NCI-H748 (cell line): Measurements from ENCODE around the gene CSNK1G1.
"Not testable (repeated sequence)": the region's sequence is repeated elsewhere in the genome, so short reads cannot be mapped to it uniquely, and the experiment has no call there.

Source experiments
- DNase-seq: peaks from one replicate; lab custom pipeline; 2025; ENCODE audit not compliant: unreplicated experiment; lab: John Stamatoyannopoulos, UW

CSNK1G1 gene

GRCh38 chr15:64246364-64247189 lies 109.4 kb downstream of the CSNK1G1 start:
- peak; percentile 79 for DNase-seq

DNA sequence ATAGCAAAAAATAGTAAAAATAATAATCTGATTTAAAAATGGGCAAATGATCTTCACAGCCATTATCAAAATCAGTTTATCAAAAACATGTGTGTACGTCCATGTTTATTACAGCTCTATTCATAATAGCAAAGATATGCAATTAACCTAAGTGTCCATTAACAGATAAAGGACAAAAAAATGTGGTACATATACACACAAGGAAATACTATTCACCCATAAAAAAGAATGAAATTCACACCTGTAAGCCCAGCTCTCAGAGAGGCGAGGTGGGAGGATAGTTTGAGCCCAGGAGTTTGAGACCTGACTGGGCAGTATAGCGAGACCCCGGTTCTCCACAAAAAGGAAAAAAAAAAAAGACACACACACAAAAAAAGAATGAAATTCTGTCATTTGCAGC lies 110.6 kb downstream of the CSNK1G1 start:
- DNase-seq: no peak

GRCh38 chr15:64237677-64238076 lies 118.3 kb downstream of the CSNK1G1 start:
- DNase-seq: no peak

DNA sequence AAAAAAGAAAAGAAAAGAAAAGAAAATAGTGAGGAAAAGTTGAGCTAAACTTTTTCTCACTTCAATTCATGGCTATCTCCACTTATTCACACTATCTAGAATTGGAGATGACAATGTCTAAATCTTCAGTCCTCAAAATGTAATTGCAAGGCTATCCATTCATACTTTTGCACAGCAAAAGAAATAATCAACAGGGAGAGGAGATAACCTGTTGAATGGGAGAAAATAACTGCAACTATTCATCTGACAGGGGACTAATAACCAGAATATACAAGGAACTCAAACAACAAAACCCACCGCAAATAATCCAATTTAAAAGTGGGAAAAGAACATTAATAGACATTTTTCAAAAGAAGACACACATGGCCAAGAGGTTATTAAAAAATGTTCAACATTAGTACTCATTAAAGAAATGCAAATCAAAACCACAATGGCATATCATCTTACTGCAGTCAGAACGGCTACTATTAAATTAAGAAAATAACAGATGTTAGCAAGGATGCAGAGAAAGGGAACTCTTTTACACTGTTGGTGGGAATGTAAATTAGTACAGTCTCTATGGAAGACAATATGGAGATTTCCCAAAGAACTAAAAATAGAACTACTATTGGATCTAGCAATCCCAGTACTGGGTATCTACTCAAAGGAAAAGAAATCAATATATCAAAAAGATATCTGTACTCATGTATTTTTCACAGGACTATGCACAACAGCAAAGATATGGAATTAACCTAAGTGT lies 119.6 kb downstream of the CSNK1G1 start:
- no peak for DNase-seq

GRCh38 chr15:64235552-64235951 lies 120.4 kb downstream of the CSNK1G1 start:
- no peak for DNase-seq

- DNase-seq: no peak
Measured at GRCh38 chr15:64233299-64233698, 122.7 kb downstream of the CSNK1G1 start.

DNA sequence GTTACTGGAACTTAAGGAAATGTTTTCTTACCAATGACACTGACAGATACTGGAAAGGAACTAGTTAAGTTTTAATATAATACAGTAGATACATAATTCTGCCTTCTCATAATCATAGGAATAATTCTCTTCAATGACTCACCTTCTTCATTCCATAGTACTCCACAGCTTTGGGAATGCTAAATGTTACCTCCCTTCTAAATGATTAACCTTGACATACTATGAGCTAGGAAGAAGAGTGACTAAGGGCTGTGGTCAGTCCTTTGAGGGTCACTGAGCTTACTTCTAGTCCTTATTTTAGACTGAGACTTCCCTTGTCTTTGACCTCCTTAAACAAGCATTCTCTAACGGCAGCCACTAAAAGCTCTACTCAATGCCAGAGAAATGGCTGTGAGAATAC lies 123.6 kb downstream of the CSNK1G1 start:
- DNase-seq: no peak

GRCh38 chr15:64229129-64229724 lies 126.7 kb downstream of the CSNK1G1 start:
- DNase-seq: no peak

- DNase-seq: no peak
Measured at GRCh38 chr15:64225804-64226203, 130.2 kb downstream of the CSNK1G1 start.

DNA sequence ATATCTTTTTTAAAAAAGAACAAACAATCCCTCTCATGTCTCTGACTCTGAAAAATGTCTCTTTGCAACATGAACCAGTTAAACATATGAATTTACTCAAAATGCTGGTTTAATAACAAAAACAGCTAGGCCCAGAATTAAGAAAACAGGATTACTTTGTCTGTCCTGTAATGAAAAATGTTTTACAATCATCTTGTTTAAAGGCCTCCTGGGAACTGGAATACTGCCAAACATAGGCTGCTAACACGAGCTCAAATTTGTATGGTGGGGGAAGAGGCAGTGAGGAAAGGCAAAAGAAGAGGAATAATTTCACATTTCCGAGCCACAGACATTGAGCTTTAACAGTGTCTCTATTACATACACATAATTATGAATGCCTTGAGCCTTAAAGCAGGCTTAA lies 131.5 kb downstream of the CSNK1G1 start:
- peak; percentile 9 for DNase-seq

- no peak for DNase-seq
Measured at GRCh38 chr15:64223882-64224281, 132.1 kb downstream of the CSNK1G1 start.

DNA sequence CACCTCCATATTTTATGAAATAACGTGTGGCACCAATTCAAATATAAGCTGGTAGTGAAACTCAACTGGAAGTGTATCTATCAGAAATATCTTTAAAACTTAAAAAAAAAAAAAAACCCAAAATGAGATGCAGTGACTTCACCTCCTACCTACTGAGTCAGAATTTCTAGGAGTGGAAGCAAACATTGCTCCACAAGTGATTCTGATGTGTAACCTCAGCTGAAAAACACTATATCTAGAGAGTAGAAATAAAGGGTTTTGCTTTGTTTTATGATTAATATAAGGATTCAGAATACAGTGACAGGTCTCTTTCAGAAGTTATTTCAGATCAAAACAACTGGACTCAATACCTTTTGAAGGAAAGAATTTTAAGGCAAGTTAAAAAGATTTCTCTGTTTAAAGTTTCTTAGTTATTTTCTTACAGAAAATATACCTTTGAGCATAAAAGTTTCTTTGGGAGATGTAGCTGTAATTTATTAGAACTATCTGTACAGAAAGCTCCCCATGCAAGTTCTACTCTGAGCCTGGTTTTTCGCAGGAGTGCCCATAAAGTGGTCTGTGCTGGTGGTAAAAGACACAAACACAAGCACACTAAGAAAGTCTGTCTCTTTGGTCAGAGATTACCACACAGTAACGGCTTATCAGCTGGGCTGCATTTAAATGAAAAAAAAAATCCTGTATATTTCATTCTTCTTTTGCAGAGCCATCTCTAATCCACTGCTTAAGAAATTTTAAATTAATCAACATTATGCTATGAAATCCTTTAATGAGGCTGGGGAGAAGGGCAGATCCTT lies 133.2 kb downstream of the CSNK1G1 start:
- no peak for DNase-seq

DNA sequence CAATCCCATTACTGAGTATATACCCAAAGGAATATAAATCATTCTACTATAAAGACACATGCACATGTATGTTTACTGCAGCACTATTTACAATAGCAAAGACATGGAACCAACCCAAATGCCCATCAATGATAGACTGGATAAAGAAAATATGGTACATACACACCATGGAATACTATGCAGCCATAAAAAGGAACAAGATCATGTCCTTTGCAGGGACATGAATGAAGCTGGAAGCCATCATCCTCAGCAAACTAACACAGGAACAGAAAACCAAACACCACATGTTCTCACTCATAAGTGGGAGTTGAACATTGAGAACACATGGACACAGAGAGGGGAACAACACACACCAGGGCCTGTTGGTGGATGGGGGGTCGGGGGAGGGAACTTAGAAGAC lies 134.1 kb downstream of the CSNK1G1 start:
- not testable (repeated sequence) for DNase-seq

DNA sequence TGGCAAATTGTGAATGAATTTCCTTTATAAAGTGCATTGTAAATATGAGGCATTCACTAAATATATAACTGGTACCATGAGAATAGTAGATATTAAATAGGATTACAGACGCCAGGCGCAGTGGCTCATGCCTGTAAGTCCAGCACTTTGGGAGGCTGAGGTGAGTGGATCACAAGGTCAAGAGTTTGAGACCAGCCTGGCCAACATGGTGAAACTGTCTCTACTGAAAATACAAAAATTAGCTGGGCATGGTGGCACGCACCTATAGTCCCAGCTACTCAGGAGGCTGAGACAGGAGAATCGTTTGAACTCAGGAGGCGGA lies 138.6 kb downstream of the CSNK1G1 start:
- not testable (repeated sequence) for DNase-seq

- peak; percentile 52 for DNase-seq
Measured at GRCh38 chr15:64216730-64217428, 139.1 kb downstream of the CSNK1G1 start.

DNA sequence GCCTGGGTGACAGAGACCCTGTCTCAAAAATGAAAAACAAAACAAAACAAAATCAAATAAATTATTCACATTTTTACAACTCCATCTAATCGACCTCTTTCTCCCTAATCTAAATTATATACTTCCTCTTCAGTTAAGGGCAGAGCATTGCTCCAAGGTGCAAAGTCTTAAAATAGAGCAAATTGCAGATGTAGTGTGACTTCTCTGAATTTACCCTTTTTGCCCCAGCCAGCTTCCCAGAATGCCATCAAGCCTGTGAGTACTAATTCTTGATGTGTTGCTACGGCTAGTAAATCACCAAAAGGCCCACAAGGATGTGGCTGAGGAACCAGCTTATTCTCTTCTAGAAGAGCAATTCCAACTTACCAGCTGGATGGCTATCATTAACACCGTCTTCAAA lies 139.8 kb downstream of the CSNK1G1 start:
- DNase-seq: no peak

- DNase-seq: no peak
Measured at GRCh38 chr15:64213646-64214045, 142.3 kb downstream of the CSNK1G1 start.

- no peak for DNase-seq
Measured at GRCh38 chr15:64211696-64212095, 144.3 kb downstream of the CSNK1G1 start.

- DNase-seq: no peak
Measured at GRCh38 chr15:64210371-64210770, 145.6 kb downstream of the CSNK1G1 start.

- peak; percentile 48 for DNase-seq
Measured at GRCh38 chr15:64209680-64210334, 146.2 kb downstream of the CSNK1G1 start.
